GM08714 (cell line): ENCODE data around the gene ZXDC.

Source experiments
- H3K4me3 ChIP-seq: fragments of 200-500 bp; sonication (Bioruptor generic); 2 replicates; pipeline ENCODE4 v1.5.1; 2014; ENCODE audit warnings: mild to moderate bottlenecking, low read length, inconsistent platforms
- ZNF274 ChIP-seq: IDR thresholded peaks from 2 replicates; pipeline ENCODE4 v1.6.1; 2012; ENCODE audit warnings: mild to moderate bottlenecking, low read depth, low read length

ZXDC gene

GRCh38 chr3:126421573-126422119 lies 54.0 kb downstream of the ZXDC start:
- H3K4me3 ChIP-seq = no peak overlapping the region
- no peak for TF ChIP-seq ZNF274

- no peak overlapping the region for H3K4me3 ChIP-seq
- no peak for TF ChIP-seq ZNF274
These were observed 55.6 kb downstream of the ZXDC start for GRCh38 chr3:126419886-126420786.

- no peak for TF ChIP-seq ZNF274
- H3K4me3 ChIP-seq = no peak overlapping the region
These were observed 56.5 kb downstream of the ZXDC start for GRCh38 chr3:126419151-126419703.

- no peak overlapping the region for H3K4me3 ChIP-seq
- TF ChIP-seq ZNF274 = no peak
These were observed 57.0 kb downstream of the ZXDC start for GRCh38 chr3:126418661-126419131.

- no peak overlapping the region for H3K4me3 ChIP-seq
- no peak for TF ChIP-seq ZNF274
These were observed 57.6 kb downstream of the ZXDC start for GRCh38 chr3:126417981-126418530.

- no peak overlapping the region for H3K4me3 ChIP-seq
- no peak for TF ChIP-seq ZNF274
These were observed 58.2 kb downstream of the ZXDC start for GRCh38 chr3:126417515-126417914.

- TF ChIP-seq ZNF274 = no peak
- no peak overlapping the region for H3K4me3 ChIP-seq
These were observed 58.7 kb downstream of the ZXDC start for GRCh38 chr3:126416943-126417342.

GRCh38 chr3:126415661-126416591 lies 59.8 kb downstream of the ZXDC start:
- H3K4me3 ChIP-seq = no peak overlapping the region
- no peak for TF ChIP-seq ZNF274

GRCh38 chr3:126414961-126415660 lies 60.6 kb downstream of the ZXDC start:
- no peak overlapping the region for H3K4me3 ChIP-seq
- TF ChIP-seq ZNF274 = no peak

GRCh38 chr3:126414406-126414805 lies 61.3 kb downstream of the ZXDC start:
- TF ChIP-seq ZNF274 = no peak
- no peak overlapping the region for H3K4me3 ChIP-seq

GRCh38 chr3:126413693-126414080 lies 62.0 kb downstream of the ZXDC start:
- H3K4me3 ChIP-seq = no peak overlapping the region
- no peak for TF ChIP-seq ZNF274

GRCh38 chr3:126412841-126413692 lies 62.6 kb downstream of the ZXDC start:
- TF ChIP-seq ZNF274 = no peak
- H3K4me3 ChIP-seq = no peak overlapping the region
